Fibroblast of the aortic adventitia (primary cell): ENCODE results near the gene SUV39H2. TPM values are rescaled to one million over a fixed set of nuclear protein-coding genes. Genes with fewer than 3 reads are reported as not detected.
"Not testable (repeated sequence)": the region's sequence is repeated elsewhere in the genome, so short reads cannot be mapped to it uniquely, and the experiment has no call there.

Experiments used
- DNase-seq: peaks from one replicate; pipeline ENCODE4 v3.0.0-alpha.2; 2010; ENCODE audit warnings: low read depth
- H3K4me3 ChIP-seq: 2 replicates; pipeline ENCODE4 v1.5.1; 2011; ENCODE audit warnings: low read depth, mild to moderate bottlenecking, control low read depth, low read length, moderate library complexity
- CTCF ChIP-seq: IDR thresholded peaks from 2 replicates; pipeline ENCODE4 v1.5.1; 2011; ENCODE audit warnings: mild to moderate bottlenecking, low read length, control low read depth, inconsistent platforms; ENCODE audit not compliant: insufficient read depth
- total RNA-seq: library from RNA; depleted of rRNA; stranded (reverse); fragments of >200 nt; gene quantifications from 2 replicates; pipeline ENCODE4 v1.2.3, GENCODE V29; 2012; ENCODE audit warnings: low replicate concordance

Gene SUV39H2
- total RNA-seq, 1 donor, result 26.8 TPM

GRCh38 chr10:14891151-14891550 lies 12.5 kb downstream of the SUV39H2 start:
- H3K4me3 ChIP-seq, result no peak overlapping the region
- TF ChIP-seq CTCF, result no peak
- DNase-seq, result no peak

DNA sequence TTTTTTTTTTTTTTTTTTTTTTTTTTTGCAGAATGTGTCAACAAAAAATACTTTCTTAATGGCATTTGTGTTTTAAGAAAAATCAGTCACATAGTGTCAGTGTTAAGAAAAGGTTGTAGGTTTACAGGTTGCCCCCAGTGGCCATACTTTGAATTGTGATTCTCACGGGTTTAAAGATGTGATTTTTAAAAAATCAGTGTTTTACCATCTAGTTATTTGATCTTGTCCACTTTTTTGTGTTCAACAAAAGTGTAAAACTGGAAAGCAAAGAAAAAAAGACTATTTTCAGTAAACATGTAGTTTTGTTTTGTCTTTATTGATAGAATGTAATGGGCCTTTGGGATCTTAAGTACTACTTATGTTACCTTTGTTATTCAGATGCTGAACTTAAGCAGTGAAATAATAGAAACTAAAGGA lies 25.7 kb downstream of the SUV39H2 start:
- peak; percentile 59 for TF ChIP-seq CTCF
- peak; percentile 48 for DNase-seq
- H3K4me3 ChIP-seq, result no peak overlapping the region

- DNase-seq, result no peak
- H3K4me3 ChIP-seq, result no peak overlapping the region
- no peak for TF ChIP-seq CTCF
These were observed 26.2 kb downstream of the SUV39H2 start for GRCh38 chr10:14904864-14905263.

GRCh38 chr10:14905890-14906289 lies 27.2 kb downstream of the SUV39H2 start:
- TF ChIP-seq CTCF, result no peak
- DNase-seq, result no peak
- no peak overlapping the region for H3K4me3 ChIP-seq

GRCh38 chr10:14906765-14907164 lies 28.1 kb downstream of the SUV39H2 start:
- TF ChIP-seq CTCF, result no peak
- DNase-seq, result no peak
- H3K4me3 ChIP-seq, result no peak overlapping the region

DNA sequence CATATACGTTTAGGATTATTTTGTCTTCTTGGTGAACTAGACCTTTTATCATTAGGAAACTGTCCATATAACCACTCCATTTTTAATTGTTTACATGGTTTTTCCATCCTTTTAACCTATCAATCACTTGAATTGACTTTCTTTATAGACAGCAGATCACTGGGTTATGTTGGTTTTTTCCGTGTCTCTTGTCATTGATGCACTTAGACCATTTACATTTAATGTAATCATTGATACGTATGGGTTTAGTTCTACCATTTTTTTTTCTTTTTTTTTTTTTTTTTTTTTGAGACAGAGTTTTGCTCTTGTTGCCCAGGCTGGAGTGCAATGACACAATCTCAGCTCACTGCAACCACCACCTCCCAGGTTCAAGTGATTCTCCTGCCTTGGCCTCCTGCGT lies 28.9 kb downstream of the SUV39H2 start:
- H3K4me3 ChIP-seq, DNase-seq: not testable (repeated sequence)

GRCh38 chr10:14909101-14909500 lies 30.4 kb downstream of the SUV39H2 start:
- TF ChIP-seq CTCF, result no peak
- H3K4me3 ChIP-seq, result no peak overlapping the region
- no peak for DNase-seq

GRCh38 chr10:14910953-14911352 lies 32.3 kb downstream of the SUV39H2 start:
- no peak for TF ChIP-seq CTCF
- no peak overlapping the region for H3K4me3 ChIP-seq
- DNase-seq, result no peak
